Measurements from ENCODE around the gene CGNL1. TPM values are rescaled to one million over a fixed set of nuclear protein-coding genes. Genes with fewer than 3 reads are reported as not detected.

Gene CGNL1
- total RNA-seq, 1 experiment from 2014 or later = 34.6 TPM

DNA sequence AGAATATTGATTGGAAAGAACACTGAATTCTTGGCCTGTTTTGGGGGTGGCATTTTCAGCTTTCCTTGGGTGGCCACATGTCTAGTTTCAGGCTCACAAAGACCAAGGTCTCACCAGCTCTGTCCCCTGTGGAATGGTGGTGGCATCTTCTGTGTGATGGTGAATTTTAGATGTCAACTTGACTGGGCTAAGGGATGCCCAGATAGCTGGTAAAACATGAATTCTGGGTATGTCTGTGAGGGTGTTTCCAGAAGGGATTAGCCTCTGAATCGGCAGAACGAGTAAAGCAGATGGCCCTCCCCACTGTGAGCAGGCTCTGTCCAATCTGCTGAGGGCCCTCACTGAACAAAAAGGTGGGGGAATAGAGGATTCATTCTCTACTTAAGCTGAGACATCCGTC lies 181.0 kb downstream of the CGNL1 start:
- Histone ChIP-seq H2BK15ac (ENCODE audit: low read depth, low read length) (no peak overlapping the region), H2BK120ac (ENCODE audit: low read depth, low read length, poor library complexity, severe bottlenecking) (no peak overlapping the region), H3K9me3 (ENCODE audit: control insufficient read depth, low read depth, low read length) (no peaks in the 10 kb centered on the region), H3K23ac (ENCODE audit: insufficient read length, low read depth, low read length) (no peak overlapping the region), H4K8ac (replicated peaks; ENCODE audit: insufficient read length, low read depth, low read length) (no peak overlapping the region), H2BK5ac (ENCODE audit: insufficient read length, low read length) (no peak overlapping the region), H4K91ac (ENCODE audit: insufficient read length, low read depth, low read length) (no peak overlapping the region), H3T11ph (ENCODE audit: low read length) (no peak overlapping the region), H3K27ac (ENCODE audit: insufficient read length, low read depth, low read length) (no peak overlapping the region), H3K4me2 (ENCODE audit: insufficient read depth, insufficient read length, low read length) (no peak overlapping the region), H2BK12ac (ENCODE audit: insufficient read length, low read depth, low read length) (no peak overlapping the region), H4K20me1 (ENCODE audit: control insufficient read depth, insufficient read depth, insufficient read length) (no peaks in the 10 kb centered on the region), H3K56ac (ENCODE audit: insufficient read length, low read depth, low read length) (no peak overlapping the region), H2AFZ (ENCODE audit: low read length) (no peak overlapping the region), H3K4me1 (ENCODE audit: insufficient read depth, low read length) (no peaks in the 10 kb centered on the region), H4K5ac (ENCODE audit: insufficient read length, low read depth, low read length) (no peak overlapping the region), H3K18ac (ENCODE audit: insufficient read length, low read depth, low read length) (no peak overlapping the region), H3K23me2 (ENCODE audit: insufficient read length, low read depth, low read length, poor library complexity, severe bottlenecking) (no peaks in the 10 kb centered on the region), H3K4ac (ENCODE audit: low read depth, low read length) (no peak overlapping the region), H3K27me3 (ENCODE audit: insufficient read depth, low read length) (no peaks in the 10 kb centered on the region), H3K14ac (ENCODE audit: insufficient read depth, low read length) (no peak overlapping the region), H3K79me2 (ENCODE audit: insufficient read depth, low read length) (no peaks in the 10 kb centered on the region), H3K79me1 (ENCODE audit: insufficient read depth, low read depth, low read length, poor library complexity, severe bottlenecking) (no peaks in the 10 kb centered on the region), H2BK20ac (ENCODE audit: low read depth, low read length, poor library complexity, severe bottlenecking) (no peak overlapping the region), H3K9ac (ENCODE audit: extremely low read depth, insufficient read length, low read length) (no peak overlapping the region), H2AK5ac (ENCODE audit: insufficient read length, low read length) (no peak overlapping the region)
- no CpG with 5 or more reads among the region's 3 CpGs for WGBS (ENCODE audit: extremely low coverage, insufficient read length, low lambda C conversion rate)
- H3K4me1 Mint-ChIP-seq = peaks cover 22% of the 10 kb centered on the region in 2 experiments
- H3K36me3 Mint-ChIP-seq (ENCODE audit: insufficient read depth in 1 of 3, low read depth in 3 of 3) = no peaks in the 10 kb centered on the region; a peak in 1 of 7 replicates
- TF ChIP-seq, protein P1, sequence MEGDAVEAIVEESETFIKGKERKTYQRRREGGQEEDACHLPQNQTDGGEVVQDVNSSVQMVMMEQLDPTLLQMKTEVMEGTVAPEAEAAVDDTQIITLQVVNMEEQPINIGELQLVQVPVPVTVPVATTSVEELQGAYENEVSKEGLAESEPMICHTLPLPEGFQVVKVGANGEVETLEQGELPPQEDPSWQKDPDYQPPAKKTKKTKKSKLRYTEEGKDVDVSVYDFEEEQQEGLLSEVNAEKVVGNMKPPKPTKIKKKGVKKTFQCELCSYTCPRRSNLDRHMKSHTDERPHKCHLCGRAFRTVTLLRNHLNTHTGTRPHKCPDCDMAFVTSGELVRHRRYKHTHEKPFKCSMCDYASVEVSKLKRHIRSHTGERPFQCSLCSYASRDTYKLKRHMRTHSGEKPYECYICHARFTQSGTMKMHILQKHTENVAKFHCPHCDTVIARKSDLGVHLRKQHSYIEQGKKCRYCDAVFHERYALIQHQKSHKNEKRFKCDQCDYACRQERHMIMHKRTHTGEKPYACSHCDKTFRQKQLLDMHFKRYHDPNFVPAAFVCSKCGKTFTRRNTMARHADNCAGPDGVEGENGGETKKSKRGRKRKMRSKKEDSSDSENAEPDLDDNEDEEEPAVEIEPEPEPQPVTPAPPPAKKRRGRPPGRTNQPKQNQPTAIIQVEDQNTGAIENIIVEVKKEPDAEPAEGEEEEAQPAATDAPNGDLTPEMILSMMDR (conservative IDR thresholded peaks at IDR 0.05) = no peak
- no peak for DNase-seq
- no peak overlapping the region for H3K4me3 Mint-ChIP-seq
- H3K27ac Mint-ChIP-seq = no peak overlapping the region
- H3K9me3 Mint-ChIP-seq = no peaks in the 10 kb centered on the region; a peak in 1 of 5 replicates
- H3K27me3 Mint-ChIP-seq (ENCODE audit: low read depth) = no peaks in the 10 kb centered on the region
